Activated naive CD4-positive, alpha-beta T cell treated with anti-CD3 and anti-CD28 coated beads for 36 hours (primary cell): ENCODE measurements around the gene CACNA2D2. TPM values are rescaled to one million over a fixed set of nuclear protein-coding genes. Genes with fewer than 3 reads are reported as not detected.

Experiments used
- CTCF ChIA-PET: fragments of 350-600 bp; sonication (Branson Sonifier 250); formaldehyde crosslinking; loops from one replicate; lab custom pipeline; 2021; ENCODE audit warnings: antibody characterized with exemption; lab: Charles Lee
- DNase-seq: peaks from one replicate; pipeline ENCODE4 v3.0.0-alpha.2; 2020
- H3K27ac Mint-ChIP-seq: one replicate; pipeline ENCODE4 v1.8.0; 2021; ENCODE audit warnings: mild to moderate bottlenecking, mixed read lengths
- H3K27me3 Mint-ChIP-seq: one replicate; pipeline ENCODE4 v1.8.0; 2021; ENCODE audit warnings: low read depth, mixed read lengths
- H3K36me3 Mint-ChIP-seq: one replicate; pipeline ENCODE4 v1.8.0; 2021; ENCODE audit warnings: low read depth, mixed read lengths
- H3K4me1 Mint-ChIP-seq: one replicate; pipeline ENCODE4 v1.8.0; 2021; ENCODE audit warnings: low read depth, mixed read lengths
- H3K4me3 Mint-ChIP-seq: one replicate; pipeline ENCODE4 v1.8.0; 2021; ENCODE audit warnings: mild to moderate bottlenecking, moderate library complexity, mixed read lengths
- H3K9me3 Mint-ChIP-seq: one replicate; pipeline ENCODE4 v1.8.0; 2021; ENCODE audit warnings: mixed read lengths
- intact Hi-C: fragments of 100-400 bp; cut with micrococcal nuclease; formaldehyde crosslinking; loops from one replicate; pipeline ENCODE4 v1.15.1; 2023
- total RNA-seq, 2 experiments: library from RNA; stranded (reverse); gene quantifications; one replicate each; pipeline ENCODE4 v1.2.3, GENCODE V29; 2021

The CACNA2D2 gene
- total RNA-seq, 2 experiments from 2014 or later = 0.89 to 0.95 TPM

GRCh38 chr3:50537421-50538129 lies 34.1 kb upstream of the CACNA2D2 start:
- Mint-ChIP-seq H3K4me3 (no peak overlapping the region), H3K36me3 (no peaks in the 10 kb centered on the region), H3K4me1 (no peaks in the 10 kb centered on the region), H3K9me3 (no peaks in the 10 kb centered on the region), H3K27ac (no peak overlapping the region), H3K27me3 (no peaks in the 10 kb centered on the region)
- intact Hi-C loops = no loop called here
- CTCF ChIA-PET = interaction anchor here (2.2 kb wide), 1 partner anchor 15 kb away, joined by 5 read pairs; no protein-coding TSS in a partner anchor
- no peak for DNase-seq

GRCh38 chr3:50536471-50537180 lies 33.2 kb upstream of the CACNA2D2 start:
- Mint-ChIP-seq H3K4me1 (no peaks in the 10 kb centered on the region), H3K27ac (no peak overlapping the region), H3K9me3 (no peaks in the 10 kb centered on the region), H3K27me3 (no peaks in the 10 kb centered on the region), H3K4me3 (no peak overlapping the region), H3K36me3 (no peaks in the 10 kb centered on the region)
- CTCF ChIA-PET = interaction anchor here (0.8 to 2.2 kb wide), 3 partner anchors 13 to 80 kb away, joined by 3 to 5 read pairs (median 3); no protein-coding TSS in a partner anchor
- DNase-seq = no peak
- intact Hi-C loops = no loop called here

GRCh38 chr3:50534681-50535330 lies 31.4 kb upstream of the CACNA2D2 start:
- H3K36me3 Mint-ChIP-seq = no peaks in the 10 kb centered on the region
- no peaks in the 10 kb centered on the region for H3K9me3 Mint-ChIP-seq
- intact Hi-C loops = no loop called here
- H3K27ac Mint-ChIP-seq = no peak overlapping the region
- no peaks in the 10 kb centered on the region for H3K4me1 Mint-ChIP-seq
- CTCF ChIA-PET = interaction anchor here (0.6 to 1.5 kb wide), 3 partner anchors 9 to 190 kb away, joined by 3 to 4 read pairs (median 4); no protein-coding TSS in a partner anchor
- no peak overlapping the region for H3K4me3 Mint-ChIP-seq
- no peak for DNase-seq
- H3K27me3 Mint-ChIP-seq = peaks cover under 1% of the 10 kb centered on the region

DNA sequence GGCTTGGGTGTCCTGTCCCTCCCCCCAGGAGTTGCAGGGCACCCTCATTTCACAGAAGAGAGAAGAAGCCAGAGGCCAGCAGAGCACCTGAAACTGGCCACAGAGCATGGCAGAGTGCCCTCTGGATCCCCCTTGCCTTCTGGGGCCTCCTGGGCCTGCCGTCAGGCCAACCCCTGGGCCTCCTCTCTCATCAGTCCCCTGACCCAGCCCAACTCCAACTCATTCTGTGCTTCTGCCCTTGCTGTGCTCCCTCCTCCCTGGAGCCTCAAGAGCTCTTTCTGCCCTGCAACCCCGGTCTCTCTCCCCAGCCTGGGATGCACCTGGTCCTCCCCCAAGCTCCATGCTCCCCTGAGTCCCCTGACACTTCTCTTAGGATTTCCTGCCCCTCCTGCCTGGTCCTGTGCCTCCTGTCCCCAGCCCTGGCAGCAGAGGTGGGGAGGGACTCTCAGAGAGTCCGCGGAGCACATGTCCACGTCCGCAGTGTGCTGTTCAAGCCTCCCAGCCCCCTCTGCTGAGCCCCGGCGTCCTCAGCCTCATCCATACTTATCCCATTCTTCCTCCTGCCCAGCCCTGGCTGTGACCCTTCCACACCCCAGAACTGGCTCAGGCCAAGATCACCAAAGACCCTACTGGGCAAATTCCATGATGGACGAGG lies 30.5 kb upstream of the CACNA2D2 start:
- no peak overlapping the region for H3K27ac Mint-ChIP-seq
- no peak overlapping the region for H3K4me3 Mint-ChIP-seq
- peaks cover 3% of the 10 kb centered on the region for H3K27me3 Mint-ChIP-seq
- no peaks in the 10 kb centered on the region for H3K9me3 Mint-ChIP-seq
- intact Hi-C loops = no loop called here
- no peaks in the 10 kb centered on the region for H3K36me3 Mint-ChIP-seq
- no peak for DNase-seq
- no peaks in the 10 kb centered on the region for H3K4me1 Mint-ChIP-seq
- CTCF ChIA-PET = interaction anchor here (1.0 kb wide), 1 partner anchor 10 kb away, joined by 4 read pairs; no protein-coding TSS in a partner anchor

DNA sequence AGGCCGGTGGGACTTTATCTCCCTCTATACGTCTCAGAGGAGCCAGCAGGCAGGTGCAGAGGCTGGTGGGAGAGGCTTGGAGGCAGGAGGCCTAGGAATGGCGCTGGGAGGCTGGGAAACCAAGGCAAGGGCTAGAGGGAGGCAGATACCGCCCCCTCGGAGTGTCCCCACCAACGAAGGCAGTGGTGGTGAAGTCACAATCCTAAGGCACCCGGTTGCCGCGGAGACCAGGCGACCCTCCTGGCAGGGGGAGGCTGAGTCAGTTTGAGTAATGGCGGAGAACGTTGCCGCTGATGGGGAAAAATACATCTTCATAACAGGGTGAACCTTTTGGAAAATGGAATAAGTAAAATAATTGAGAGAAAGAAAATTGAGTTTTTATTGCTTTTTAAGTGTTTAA lies 29.9 kb upstream of the CACNA2D2 start:
- CTCF ChIA-PET = no interaction called here
- intact Hi-C loops = no loop called here
- Mint-ChIP-seq H3K9me3 (no peaks in the 10 kb centered on the region), H3K27me3 (peaks cover 3% of the 10 kb centered on the region), H3K4me1 (no peaks in the 10 kb centered on the region), H3K36me3 (no peaks in the 10 kb centered on the region), H3K4me3 (no peak overlapping the region), H3K27ac (no peak overlapping the region)
- DNase-seq = no peak

GRCh38 chr3:50532062-50532705 lies 28.8 kb upstream of the CACNA2D2 start:
- intact Hi-C loops = no loop called here
- Mint-ChIP-seq H3K36me3 (no peaks in the 10 kb centered on the region), H3K9me3 (no peaks in the 10 kb centered on the region), H3K4me1 (no peaks in the 10 kb centered on the region), H3K27me3 (peaks cover 3% of the 10 kb centered on the region), H3K4me3 (no peak overlapping the region), H3K27ac (no peak overlapping the region)
- no peak for DNase-seq
- CTCF ChIA-PET = no interaction called here

- no peak for DNase-seq
Observed at GRCh38 chr3:50531201-50531600, 27.8 kb upstream of the CACNA2D2 start.

GRCh38 chr3:50530001-50530970 lies 26.9 kb upstream of the CACNA2D2 start:
- H3K4me1 Mint-ChIP-seq = peaks cover 2% of the 10 kb centered on the region
- no peak for DNase-seq
- CTCF ChIA-PET = no interaction called here
- H3K27me3 Mint-ChIP-seq = peaks cover 3% of the 10 kb centered on the region
- no peak overlapping the region for H3K4me3 Mint-ChIP-seq
- no peak overlapping the region for H3K27ac Mint-ChIP-seq
- no peaks in the 10 kb centered on the region for H3K9me3 Mint-ChIP-seq
- no peaks in the 10 kb centered on the region for H3K36me3 Mint-ChIP-seq
- intact Hi-C loops = no loop called here

More at GRCh38 chr3:50531201-50531600, 27.8 kb upstream of the CACNA2D2 start:
- Mint-ChIP-seq H3K27ac (no peak overlapping the region), H3K4me1 (no peaks in the 10 kb centered on the region), H3K4me3 (no peak overlapping the region), H3K9me3 (no peaks in the 10 kb centered on the region), H3K27me3 (peaks cover 3% of the 10 kb centered on the region), H3K36me3 (no peaks in the 10 kb centered on the region)
- intact Hi-C loops = no loop called here
- CTCF ChIA-PET = no interaction called here

DNA sequence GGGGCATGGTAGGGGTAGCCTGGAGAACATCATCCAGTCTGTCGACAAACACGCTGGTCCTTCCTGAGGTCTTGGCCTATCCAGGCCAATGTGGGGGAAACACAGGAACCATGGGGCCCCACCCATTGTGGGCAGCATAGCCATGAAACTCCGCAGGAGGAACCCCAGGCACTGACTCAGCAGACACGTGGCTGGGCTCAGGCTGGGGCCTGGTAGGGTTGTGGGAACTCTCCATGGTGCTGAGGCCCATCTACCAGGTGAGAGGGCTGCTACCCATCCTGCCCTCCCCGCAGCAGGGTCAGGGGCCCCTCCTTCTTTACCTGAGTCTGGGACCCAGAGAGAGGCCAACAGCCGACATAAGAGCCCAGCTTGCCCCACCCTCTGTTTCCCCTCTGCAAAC lies 22.6 kb upstream of the CACNA2D2 start:
- H3K9me3 Mint-ChIP-seq = no peaks in the 10 kb centered on the region
- peaks cover 3% of the 10 kb centered on the region for H3K27me3 Mint-ChIP-seq
- DNase-seq = peak; percentile 86
- intact Hi-C loops = no loop called here
- H3K27ac Mint-ChIP-seq = no peak overlapping the region
- CTCF ChIA-PET = interaction anchor here (1.6 kb wide), 1 partner anchor 16 kb away, joined by 7 read pairs; no protein-coding TSS in a partner anchor
- no peaks in the 10 kb centered on the region for H3K36me3 Mint-ChIP-seq
- H3K4me1 Mint-ChIP-seq = peaks cover 2% of the 10 kb centered on the region
- H3K4me3 Mint-ChIP-seq = no peak overlapping the region

DNA sequence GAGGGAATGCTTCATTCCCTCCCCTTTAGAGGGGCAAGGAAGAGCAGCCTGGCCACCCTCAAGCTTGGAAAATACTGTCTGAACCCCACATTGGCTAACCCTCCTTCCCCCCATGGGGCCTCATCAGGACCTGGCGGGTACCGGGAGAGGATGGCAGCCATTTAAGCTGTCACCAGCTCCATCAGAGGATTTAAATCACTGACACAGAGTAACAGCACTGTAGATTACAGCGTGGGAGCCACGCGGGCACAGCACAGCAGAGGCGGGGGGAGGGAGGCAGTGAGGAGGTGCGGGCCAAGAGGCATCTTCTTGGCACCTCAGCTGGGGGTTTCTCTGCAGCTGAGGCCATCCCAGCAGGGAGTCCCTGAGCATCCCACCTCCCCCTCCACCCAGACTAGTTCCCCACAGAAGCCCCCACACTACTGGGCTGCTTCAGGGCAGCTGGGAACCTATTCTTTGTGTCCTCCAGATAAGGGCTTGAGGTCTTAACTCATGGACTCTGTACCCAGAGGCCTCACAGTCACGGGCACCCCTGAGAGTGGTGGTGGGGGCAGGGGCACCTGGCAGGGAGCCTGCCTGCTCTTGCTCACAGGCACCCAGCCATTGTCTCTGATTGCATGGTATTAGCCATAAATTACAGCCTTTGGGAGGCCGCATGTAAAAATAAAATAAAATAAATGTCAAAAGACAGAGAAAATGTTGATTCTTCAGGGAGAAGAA lies 21.9 kb upstream of the CACNA2D2 start:
- H3K4me3 Mint-ChIP-seq = no peak overlapping the region
- H3K4me1 Mint-ChIP-seq = peaks cover 2% of the 10 kb centered on the region
- H3K36me3 Mint-ChIP-seq = no peaks in the 10 kb centered on the region
- intact Hi-C loops = no loop called here
- no peaks in the 10 kb centered on the region for H3K9me3 Mint-ChIP-seq
- H3K27ac Mint-ChIP-seq = no peak overlapping the region
- CTCF ChIA-PET = interaction anchor here (0.7 to 1.6 kb wide), 2 partner anchors 17 to 36 kb away, joined by 5 to 7 read pairs; no protein-coding TSS in a partner anchor
- no peak for DNase-seq
- H3K27me3 Mint-ChIP-seq = peaks cover 3% of the 10 kb centered on the region
